HepG2 (cell line): ENCODE measurements around the gene TMEM87A. TPM values are rescaled to one million over a fixed set of nuclear protein-coding genes. Genes with fewer than 3 reads are reported as not detected.

Source experiments
- ATAC-seq: fragments of 200-7000 bp; cut with Tn5 transposase; 3 replicates; pipeline ENCODE4 v1.9.1; 2020; ENCODE audit warnings: mild to moderate bottlenecking, moderate library complexity
- BruUV-seq: library from RNA; stranded (reverse); fragments of 400-500 nt; replicated peaks from 2 replicates; lab custom pipeline; 2021; lab: Mats Ljungman, UMichigan
- CTCF ChIA-PET: fragments of 300-600 bp; formaldehyde crosslinking; extraction: SDS; loops from one replicate; lab custom pipeline; 2021; ENCODE audit warnings: low total read pairs, inconsistent platforms, low intra/inter-chr PET ratio; lab: Yijun Ruan, JAX
- POLR2A ChIA-PET: fragments of 350-600 bp; sonication (Branson Sonifier 250); formaldehyde crosslinking; loops from one replicate; lab custom pipeline; 2020; ENCODE audit warnings: antibody characterized with exemption, inconsistent platforms; lab: Yijun Ruan, JAX
- DNase-seq: peaks from one replicate; pipeline ENCODE4 v3.0.0-alpha.2; 2015; ENCODE audit warnings: low spot score
- FAIRE-seq: peaks from 3 replicates; lab custom pipeline; 2011; peaks lifted over from hg19 to GRCh38; lab: Jason Lieb, UNC
- H2AFZ ChIP-seq: one replicate; pipeline ENCODE4 v1.6.1; 2011; ENCODE audit warnings: low read length, inconsistent platforms
- H3K27ac ChIP-seq: fragments of 300-600 bp; 3 replicates; pipeline ENCODE4 v1.8.0; 2011; ENCODE audit warnings: mixed run types, mild to moderate bottlenecking, mixed read lengths, low read length, inconsistent platforms; ENCODE audit not compliant: insufficient read depth; ENCODE audit errors: extremely low read length
- H3K27me3 ChIP-seq, 2 experiments: fragments of 200-600 bp in 1 of 2; 2 replicates in 1 of 2; 3 replicates in 1 of 2; pipeline versions ENCODE4 v1.6.0 to v1.8.0; 2011; ENCODE audit warnings: low read length in 2 of 2, mild to moderate bottlenecking in 2 of 2, moderate library complexity in 2 of 2, inconsistent platforms in 1 of 2; ENCODE audit not compliant: insufficient read depth in 2 of 2, control insufficient read depth in 1 of 2
- H3K36me3 ChIP-seq, 2 experiments: fragments of 200-600 bp in 1 of 2; replicated peaks in 1 of 2; 2 replicates in 1 of 2; 3 replicates in 1 of 2; pipeline versions ENCODE4 v1.5.1 to v1.8.0; 2011; ENCODE audit warnings: low read length in 2 of 2, inconsistent platforms in 1 of 2; ENCODE audit not compliant: insufficient read depth in 2 of 2, control insufficient read depth in 1 of 2
- H3K4me1 ChIP-seq: 2 replicates; pipeline ENCODE4 v1.5.1; 2012; ENCODE audit warnings: low read length, inconsistent platforms; ENCODE audit not compliant: insufficient read depth
- H3K4me2 ChIP-seq: 2 replicates; pipeline ENCODE4 v1.6.0; 2011; ENCODE audit warnings: low read depth, low read length, inconsistent platforms
- H3K4me3 ChIP-seq, 3 experiments: fragments of 200-600 bp in 1 of 3; sonication (generic), shearing (Covaris generic) in 1 of 3; replicated peaks in 1 of 3; 2 replicates each; pipeline ENCODE4 v1.5.1; 2011 to 2016; ENCODE audit warnings: low read length in 3 of 3, inconsistent platforms in 2 of 3, low read depth in 2 of 3, mild to moderate bottlenecking in 2 of 3, control low read depth in 1 of 3, mixed read lengths in 1 of 3; ENCODE audit not compliant: insufficient read depth in 1 of 3
- H3K79me2 ChIP-seq: one replicate; pipeline ENCODE4 v1.6.1; 2011; ENCODE audit warnings: low read length, inconsistent platforms; ENCODE audit not compliant: insufficient read depth
- H3K9ac ChIP-seq: 2 replicates; pipeline ENCODE4 v1.6.0; 2011; ENCODE audit warnings: mild to moderate bottlenecking, low read depth, low read length, inconsistent platforms; ENCODE audit not compliant: insufficient read depth
- H3K9me3 ChIP-seq: 2 replicates; pipeline ENCODE4 v1.5.1; 2012; ENCODE audit warnings: mild to moderate bottlenecking, low read length
- H4K20me1 ChIP-seq: 2 replicates; pipeline ENCODE4 v1.6.0; 2011; ENCODE audit warnings: inconsistent platforms, mild to moderate bottlenecking, low read length, moderate library complexity; ENCODE audit not compliant: insufficient read depth
- CREB1 ChIP-seq, 2 experiments: fragments of 450-650 bp in 1 of 2; IDR thresholded peaks; 2 replicates each; pipeline ENCODE4 v1.6.1; 2016 to 2017; ENCODE audit warnings: control low read depth in 1 of 2, mild to moderate bottlenecking in 1 of 2, missing compliant biosample characterization in 1 of 2, missing genetic modification characterization in 1 of 2
- CREM ChIP-seq, 2 experiments: sonication (generic) in 1 of 2; formaldehyde crosslinking in 1 of 2; IDR thresholded peaks; 2 replicates each; pipeline versions ENCODE4 v1.4.0 to v1.6.1; 2016 to 2020; ENCODE audit warnings: antibody characterized with exemption in 1 of 2, mild to moderate bottlenecking in 1 of 2, missing genetic modification reagents in 1 of 2
- EP300 ChIP-seq, 3 experiments: sonication (generic) in 1 of 3; formaldehyde crosslinking in 1 of 3; IDR thresholded peaks; 2 replicates each; pipeline versions ENCODE4 v1.5.1 to v1.6.1; 2011 to 2020; ENCODE audit warnings: low read depth in 2 of 3, low read length in 2 of 3, borderline replicate concordance in 1 of 3, improper control_type of control experiment in 1 of 3, mild to moderate bottlenecking in 1 of 3, missing genetic modification reagents in 1 of 3, moderate library complexity in 1 of 3
- HOXA7 ChIP-seq: sonication (generic); formaldehyde crosslinking; IDR thresholded peaks from 2 replicates; pipeline ENCODE4 v1.8.1; 2022; ENCODE audit warnings: mild to moderate bottlenecking, missing genetic modification reagents, moderate library complexity
- PCBP2 ChIP-seq: fragments of 200-400 bp; formaldehyde crosslinking; optimal IDR thresholded peaks from 2 replicates; pipeline ENCODE3; 2018; ENCODE audit warnings: low read length, low read depth; ENCODE audit not compliant: poor library complexity, severe bottlenecking
- PLRG1 ChIP-seq: fragments of 450-650 bp; conservative IDR thresholded peaks from 2 replicates; pipeline ENCODE4 v1.6.1; 2016
- SIN3A ChIP-seq: IDR thresholded peaks from 2 replicates; pipeline ENCODE4 v1.6.1; 2011; ENCODE audit warnings: low read depth, mild to moderate bottlenecking, control low read depth, low read length, borderline replicate concordance
- TOE1 ChIP-seq: sonication (generic); formaldehyde crosslinking; IDR thresholded peaks from 2 replicates; pipeline ENCODE4 v1.4.0; 2020; ENCODE audit warnings: mild to moderate bottlenecking, missing genetic modification reagents
- ZBTB20 ChIP-seq: sonication (generic); formaldehyde crosslinking; IDR thresholded peaks from 2 replicates; pipeline ENCODE4 v1.8.1; 2023; ENCODE audit warnings: missing genetic modification reagents, low read depth, mild to moderate bottlenecking, borderline replicate concordance
- ZNF20 ChIP-seq: sonication (generic); formaldehyde crosslinking; IDR thresholded peaks from 2 replicates; pipeline ENCODE4 v1.4.0; 2020; ENCODE audit warnings: mild to moderate bottlenecking, moderate library complexity, missing genetic modification reagents
- ZNF296 ChIP-seq: sonication (generic); formaldehyde crosslinking; conservative IDR thresholded peaks from 2 replicates; pipeline ENCODE4 v1.5.0; 2020; ENCODE audit warnings: mild to moderate bottlenecking, missing genetic modification reagents
- ZNF564 ChIP-seq: sonication (generic); formaldehyde crosslinking; IDR thresholded peaks from 2 replicates; pipeline ENCODE4 v1.8.1; 2023; ENCODE audit warnings: mild to moderate bottlenecking, missing genetic modification reagents
- WGBS: methylation state at CpG from one replicate; pipeline ENCODE4 v1.1.6; 2017; ENCODE audit warnings: low lambda C conversion rate; 5-methylcytosine and 5-hydroxymethylcytosine counted together
- in situ Hi-C: cut with HindIII; loops from 2 replicates; pipeline ENCODE4 v1.10.0; 2017; ENCODE audit warnings: low pct_unique_long_range_greater_than_20kb; ENCODE audit not compliant: extremely low pct_ligation_motif_present
- intact Hi-C: fragments of 100-400 bp; cut with micrococcal nuclease; formaldehyde crosslinking; loops from one replicate; pipeline ENCODE4 v1.10.0; 2022; ENCODE audit not compliant: unreplicated experiment
- polyA plus RNA-seq, 8 experiments: library from polyadenylated mRNA; depleted of rRNA in 3 of 8; stranded (reverse) in 7 of 8; unstranded in 1 of 8; fragments of >200 nt; fragmentation: Illumina TruSeq in 4 of 8; extraction: Trizol in 4 of 8; gene quantifications; 2 replicates each; pipeline versions ENCODE4 v1.2.1 to v1.2.3, GENCODE V29; 2011 to 2016; ENCODE audit warnings: low read depth in 4 of 8, missing spikeins in 1 of 8, mixed read lengths in 1 of 8; ENCODE audit not compliant: insufficient read depth in 1 of 8
- total RNA-seq, 5 experiments: library from RNA; depleted of rRNA; stranded (reverse); fragments of >200 nt; fragmentation: Illumina TruSeq; extraction: Trizol; gene quantifications; 2 replicates each; pipeline ENCODE4 v1.2.3, GENCODE V29; 2016; ENCODE audit warnings: low read depth in 1 of 5
- TF ChIP-seq, protein P1 (sequence below): sonication (generic); formaldehyde crosslinking; IDR thresholded peaks from 2 replicates; pipeline ENCODE4 v1.4.0; 2020; ENCODE audit warnings: missing genetic modification reagents

Gene TMEM87A
- total and polyA plus RNA-seq, 2 of the 13 experiments (the other 11 are each of a cell fraction or from before 2014, with no cell fraction given): 20.2 to 42.8 TPM

DNA sequence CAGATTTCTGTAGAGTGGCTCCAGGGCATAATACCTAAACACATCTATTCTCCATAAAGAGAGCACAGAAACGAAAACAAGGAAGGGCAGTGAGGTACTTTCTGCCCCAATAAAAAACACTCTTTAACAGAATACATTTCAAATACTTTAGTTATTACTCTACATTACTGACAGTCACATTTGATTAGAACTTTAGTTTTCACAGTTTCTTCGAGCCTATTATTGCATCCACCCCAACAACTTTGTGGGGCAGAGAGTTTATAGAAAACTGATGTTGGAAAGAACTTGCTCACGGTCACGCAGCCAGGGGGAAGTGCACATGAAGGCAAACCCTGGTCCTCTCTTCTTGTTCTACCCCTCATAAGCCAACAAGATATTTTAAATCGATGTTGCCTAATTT lies 74.1 kb downstream of the TMEM87A start:
- no peak overlapping the region for H2AFZ ChIP-seq
- H3K9ac ChIP-seq: no peak overlapping the region
- POLR2A ChIA-PET: interaction anchor here (1.6 kb wide), 1 partner anchor 74 kb away, joined by 3 read pairs; the partner anchor contains the start of genes GANC and TMEM87A
- no peaks in the 10 kb centered on the region for H3K79me2 ChIP-seq
- no peaks in the 10 kb centered on the region for H4K20me1 ChIP-seq
- FAIRE-seq (no peak), DNase-seq (no peak), ATAC-seq (no peak)
- CTCF ChIA-PET: no interaction called here
- peaks cover 0 to 2% of the 10 kb centered on the region in 2 experiments; a peak in 1 of 5 replicates for H3K36me3 ChIP-seq
- 93% methylated on average over 5 of the region's 5 CpGs for WGBS
- intact Hi-C loops (no loop called here), in situ Hi-C loops (no loop called here)
- no peak overlapping the region for H3K27ac ChIP-seq
- no peak overlapping the region for H3K4me3 ChIP-seq
- no peak overlapping the region for H3K4me2 ChIP-seq
- H3K9me3 ChIP-seq: no peaks in the 10 kb centered on the region
- peaks cover 10% of the 10 kb centered on the region for H3K4me1 ChIP-seq
- no TSS peak for BruUV-seq
- H3K27me3 ChIP-seq: no peaks in the 10 kb centered on the region
- TF ChIP-seq EP300 (IDR thresholded peaks at IDR 0.05; ENCODE audit: low read depth in 2 of 2, low read length in 2 of 2): no peak
- no peak for TF ChIP-seq EP300 (CRISPR knock-in tag; IDR thresholded peaks at IDR 0.05; ENCODE audit: borderline replicate concordance)
- TF ChIP-seq ZNF20: no peak
- TF ChIP-seq ZNF296: no peak
- TF ChIP-seq CREM (IDR thresholded peaks at IDR 0.05): no peak
- no peak for TF ChIP-seq CREM (CRISPR knock-in tag; IDR thresholded peaks at IDR 0.05)
- TF ChIP-seq SIN3A: no peak
- no peak for TF ChIP-seq TOE1 (CRISPR knock-in tag)
- TF ChIP-seq HOXA7 (CRISPR knock-in tag): no peak
- TF ChIP-seq CREB1 (IDR thresholded peaks at IDR 0.05): no peak
- TF ChIP-seq CREB1 (CRISPR knock-in tag; IDR thresholded peaks at IDR 0.05): no peak
- TF ChIP-seq, protein P1, sequence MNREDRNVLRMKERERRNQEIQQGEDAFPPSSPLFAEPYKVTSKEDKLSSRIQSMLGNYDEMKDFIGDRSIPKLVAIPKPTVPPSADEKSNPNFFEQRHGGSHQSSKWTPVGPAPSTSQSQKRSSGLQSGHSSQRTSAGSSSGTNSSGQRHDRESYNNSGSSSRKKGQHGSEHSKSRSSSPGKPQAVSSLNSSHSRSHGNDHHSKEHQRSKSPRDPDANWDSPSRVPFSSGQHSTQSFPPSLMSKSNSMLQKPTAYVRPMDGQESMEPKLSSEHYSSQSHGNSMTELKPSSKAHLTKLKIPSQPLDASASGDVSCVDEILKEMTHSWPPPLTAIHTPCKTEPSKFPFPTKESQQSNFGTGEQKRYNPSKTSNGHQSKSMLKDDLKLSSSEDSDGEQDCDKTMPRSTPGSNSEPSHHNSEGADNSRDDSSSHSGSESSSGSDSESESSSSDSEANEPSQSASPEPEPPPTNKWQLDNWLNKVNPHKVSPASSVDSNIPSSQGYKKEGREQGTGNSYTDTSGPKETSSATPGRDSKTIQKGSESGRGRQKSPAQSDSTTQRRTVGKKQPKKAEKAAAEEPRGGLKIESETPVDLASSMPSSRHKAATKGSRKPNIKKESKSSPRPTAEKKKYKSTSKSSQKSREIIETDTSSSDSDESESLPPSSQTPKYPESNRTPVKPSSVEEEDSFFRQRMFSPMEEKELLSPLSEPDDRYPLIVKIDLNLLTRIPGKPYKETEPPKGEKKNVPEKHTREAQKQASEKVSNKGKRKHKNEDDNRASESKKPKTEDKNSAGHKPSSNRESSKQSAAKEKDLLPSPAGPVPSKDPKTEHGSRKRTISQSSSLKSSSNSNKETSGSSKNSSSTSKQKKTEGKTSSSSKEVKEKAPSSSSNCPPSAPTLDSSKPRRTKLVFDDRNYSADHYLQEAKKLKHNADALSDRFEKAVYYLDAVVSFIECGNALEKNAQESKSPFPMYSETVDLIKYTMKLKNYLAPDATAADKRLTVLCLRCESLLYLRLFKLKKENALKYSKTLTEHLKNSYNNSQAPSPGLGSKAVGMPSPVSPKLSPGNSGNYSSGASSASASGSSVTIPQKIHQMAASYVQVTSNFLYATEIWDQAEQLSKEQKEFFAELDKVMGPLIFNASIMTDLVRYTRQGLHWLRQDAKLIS (CRISPR knock-in tag): no peak
- no peak for TF ChIP-seq PLRG1
- no peak for TF ChIP-seq ZBTB20
- TF ChIP-seq PCBP2: no peak
- TF ChIP-seq ZNF564: no peak
